ENCODE results near the gene DESI1. TPM values are rescaled to one million over a fixed set of nuclear protein-coding genes. Genes with fewer than 3 reads are reported as not detected.
"Not testable (repeated sequence)": the region's sequence is repeated elsewhere in the genome, so short reads cannot be mapped to it uniquely, and the experiment has no call there.

DESI1 gene
- polyA plus RNA-seq, 2 of the 4 experiments (the other 2 are of a cell fraction): 13.9 to 19.4 TPM

DNA sequence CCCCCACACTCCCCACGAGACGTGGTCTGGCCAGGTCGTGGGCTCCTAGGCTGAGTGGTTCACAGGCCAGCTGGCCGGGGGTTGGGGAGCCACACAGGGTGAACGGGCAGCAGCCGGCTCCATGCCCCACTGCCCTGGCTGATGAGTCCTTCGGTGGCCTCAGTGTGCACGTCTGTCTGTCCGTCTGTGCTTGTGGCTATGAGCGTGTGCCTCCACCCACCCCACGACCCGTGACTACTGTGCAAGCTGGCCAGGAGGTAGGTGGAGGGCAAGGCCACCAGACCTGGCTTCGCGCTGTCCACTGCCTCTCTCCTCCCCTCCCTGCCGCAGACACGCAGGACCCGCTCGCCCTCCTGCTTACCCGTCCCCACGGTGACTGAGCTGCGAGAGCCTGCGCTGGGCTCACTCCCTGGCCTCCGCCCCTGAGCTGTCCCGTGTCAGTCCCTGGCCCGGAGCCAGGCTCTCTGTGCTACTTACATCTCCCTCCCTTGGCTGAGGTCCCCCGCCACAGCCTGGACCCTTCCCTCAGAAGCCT lies 45.9 kb downstream of the DESI1 start:
- ChIA-PET CTCF (interaction anchor here (0.7 to 2.9 kb wide), 4 partner anchors 17 to 31 kb away, joined by 4 to 12 read pairs (median 8); no protein-coding TSS in a partner anchor), POLR2A (no interaction called here)
- FAIRE-seq: no peak
- TF ChIP-seq HOXA7 (CRISPR knock-in tag; IDR thresholded peaks at IDR 0.05) (no peak), POLR2A (IDR thresholded peaks at IDR 0.05; ENCODE audit: low read length) (no peak), PHF8 (IDR thresholded peaks at IDR 0.05; ENCODE audit: borderline replicate concordance, low read depth) (no peak), ESRRA (IDR thresholded peaks at IDR 0.05; ENCODE audit: borderline replicate concordance, low read length) (no peak), HEYL (CRISPR knock-in tag; IDR thresholded peaks at IDR 0.05) (no peak), EP300 (IDR thresholded peaks at IDR 0.05) (no peak), RAD21 (conservative IDR thresholded peaks at IDR 0.05 in 1 of 2, IDR thresholded peaks at IDR 0.05 in 1 of 2) (no peak), FOSL2 (IDR thresholded peaks at IDR 0.05) (no peak), FOSL2 (CRISPR knock-in tag; IDR thresholded peaks at IDR 0.05) (no peak), POLR2AphosphoS2 (conservative IDR thresholded peaks at IDR 0.05; ENCODE audit: low read length) (no peak), TFCP2L1 (CRISPR knock-in tag; IDR thresholded peaks at IDR 0.05) (no peak), RFX5 (IDR thresholded peaks at IDR 0.05) (no peak), JUNB (IDR thresholded peaks at IDR 0.05) (no peak)
- TF ChIP-seq, protein P1, sequence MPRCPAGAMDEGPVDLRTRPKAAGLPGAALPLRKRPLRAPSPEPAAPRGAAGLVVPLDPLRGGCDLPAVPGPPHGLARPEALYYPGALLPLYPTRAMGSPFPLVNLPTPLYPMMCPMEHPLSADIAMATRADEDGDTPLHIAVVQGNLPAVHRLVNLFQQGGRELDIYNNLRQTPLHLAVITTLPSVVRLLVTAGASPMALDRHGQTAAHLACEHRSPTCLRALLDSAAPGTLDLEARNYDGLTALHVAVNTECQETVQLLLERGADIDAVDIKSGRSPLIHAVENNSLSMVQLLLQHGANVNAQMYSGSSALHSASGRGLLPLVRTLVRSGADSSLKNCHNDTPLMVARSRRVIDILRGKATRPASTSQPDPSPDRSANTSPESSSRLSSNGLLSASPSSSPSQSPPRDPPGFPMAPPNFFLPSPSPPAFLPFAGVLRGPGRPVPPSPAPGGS (IDR thresholded peaks at IDR 0.05): no peak
- TF ChIP-seq, protein P2, sequence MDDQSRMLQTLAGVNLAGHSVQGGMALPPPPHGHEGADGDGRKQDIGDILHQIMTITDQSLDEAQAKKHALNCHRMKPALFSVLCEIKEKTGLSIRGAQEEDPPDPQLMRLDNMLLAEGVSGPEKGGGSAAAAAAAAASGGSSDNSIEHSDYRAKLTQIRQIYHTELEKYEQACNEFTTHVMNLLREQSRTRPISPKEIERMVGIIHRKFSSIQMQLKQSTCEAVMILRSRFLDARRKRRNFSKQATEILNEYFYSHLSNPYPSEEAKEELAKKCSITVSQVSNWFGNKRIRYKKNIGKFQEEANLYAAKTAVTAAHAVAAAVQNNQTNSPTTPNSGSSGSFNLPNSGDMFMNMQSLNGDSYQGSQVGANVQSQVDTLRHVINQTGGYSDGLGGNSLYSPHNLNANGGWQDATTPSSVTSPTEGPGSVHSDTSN (IDR thresholded peaks at IDR 0.05): no peak
- TF ChIP-seq, protein P3, sequence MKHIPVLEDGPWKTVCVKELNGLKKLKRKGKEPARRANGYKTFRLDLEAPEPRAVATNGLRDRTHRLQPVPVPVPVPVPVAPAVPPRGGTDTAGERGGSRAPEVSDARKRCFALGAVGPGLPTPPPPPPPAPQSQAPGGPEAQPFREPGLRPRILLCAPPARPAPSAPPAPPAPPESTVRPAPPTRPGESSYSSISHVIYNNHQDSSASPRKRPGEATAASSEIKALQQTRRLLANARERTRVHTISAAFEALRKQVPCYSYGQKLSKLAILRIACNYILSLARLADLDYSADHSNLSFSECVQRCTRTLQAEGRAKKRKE (CRISPR knock-in tag; IDR thresholded peaks at IDR 0.05; ENCODE audit: low read depth): no peak
- TF ChIP-seq, protein P4, sequence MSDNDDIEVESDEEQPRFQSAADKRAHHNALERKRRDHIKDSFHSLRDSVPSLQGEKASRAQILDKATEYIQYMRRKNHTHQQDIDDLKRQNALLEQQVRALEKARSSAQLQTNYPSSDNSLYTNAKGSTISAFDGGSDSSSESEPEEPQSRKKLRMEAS (IDR thresholded peaks at IDR 0.05): no peak
- TF ChIP-seq, protein P5, sequence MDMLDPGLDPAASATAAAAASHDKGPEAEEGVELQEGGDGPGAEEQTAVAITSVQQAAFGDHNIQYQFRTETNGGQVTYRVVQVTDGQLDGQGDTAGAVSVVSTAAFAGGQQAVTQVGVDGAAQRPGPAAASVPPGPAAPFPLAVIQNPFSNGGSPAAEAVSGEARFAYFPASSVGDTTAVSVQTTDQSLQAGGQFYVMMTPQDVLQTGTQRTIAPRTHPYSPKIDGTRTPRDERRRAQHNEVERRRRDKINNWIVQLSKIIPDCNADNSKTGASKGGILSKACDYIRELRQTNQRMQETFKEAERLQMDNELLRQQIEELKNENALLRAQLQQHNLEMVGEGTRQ (IDR thresholded peaks at IDR 0.05): no peak
- ATAC-seq: no peak
- 89% methylated on average over 24 of the region's 26 CpGs for WGBS (ENCODE audit: missing lambda C conversion rate)
- DNase-seq (ENCODE audit: low read depth in 1 of 2, low spot score in 1 of 2): no peak
- Histone ChIP-seq H3K4me3 (no peak overlapping the region), H3K4me1 (no peaks in the 10 kb centered on the region), H3K9me3 (no peaks in the 10 kb centered on the region), H3K4me2 (no peak overlapping the region), H3K27ac (no peak overlapping the region)

DNA sequence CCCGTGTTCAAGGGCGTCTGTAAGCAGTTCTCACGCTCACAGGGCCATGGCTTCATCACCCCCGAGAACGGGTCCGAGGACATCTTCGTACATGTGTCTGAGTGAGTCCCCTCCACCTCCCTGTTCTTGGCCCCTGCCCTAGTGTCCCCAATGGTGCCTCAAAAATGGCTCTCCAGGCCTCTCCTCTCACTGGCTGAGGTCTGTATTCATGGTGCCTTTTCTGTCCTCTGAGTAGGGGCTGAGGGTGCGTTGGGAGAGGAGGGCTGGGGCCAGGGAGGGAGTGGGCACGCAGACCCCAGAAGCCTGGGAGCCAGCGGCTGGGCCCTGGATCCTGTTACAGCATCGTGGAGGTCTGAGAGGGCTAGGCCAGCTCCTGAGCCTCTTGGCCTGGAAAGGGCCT lies 47.2 kb downstream of the DESI1 start:
- CTCF ChIA-PET: interaction anchor here (0.5 to 2.7 kb wide), 2 partner anchors 23 to 381 kb away, joined by 4 to 12 read pairs; no protein-coding TSS in a partner anchor
- no peak for FAIRE-seq
- no peak overlapping the region for H3K4me2 ChIP-seq

DNA sequence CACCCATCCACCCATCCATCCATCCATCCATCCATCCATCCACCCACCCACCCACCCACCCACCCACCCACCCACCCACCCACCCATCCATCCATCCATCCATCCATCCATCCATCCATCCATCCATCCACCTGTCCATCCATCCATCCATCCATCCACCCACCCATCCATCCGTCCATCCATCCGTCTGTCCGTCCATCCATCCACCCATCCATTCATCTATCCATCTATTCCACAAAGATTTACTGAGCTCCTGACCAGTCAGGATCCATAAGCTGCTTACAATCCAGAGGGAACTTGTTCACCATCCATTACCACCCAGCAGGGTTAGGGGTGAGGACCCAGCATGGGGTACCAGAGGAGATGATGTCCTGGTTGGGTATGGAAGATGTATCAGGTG lies 48.5 kb downstream of the DESI1 start:
- WGBS (ENCODE audit: missing lambda C conversion rate): 94% methylated on average over 3 of the region's 3 CpGs
- POLR2A ChIA-PET: interaction anchor here (0.6 kb wide), 1 partner anchor 49 kb away, joined by 3 read pairs; the partner anchor contains the start of genes DESI1 and XRCC6

More for the DNA sequence above, 47.2 kb downstream of the DESI1 start:
- ATAC-seq (no peak), DNase-seq (ENCODE audit: low read depth in 1 of 2, low spot score in 1 of 2) (no peak)
- POLR2A ChIA-PET: no interaction called here
- no peaks in the 10 kb centered on the region for H3K9me3 ChIP-seq
- H3K4me1 ChIP-seq: no peaks in the 10 kb centered on the region
- no peak for TF ChIP-seq MAFK (IDR thresholded peaks at IDR 0.05; ENCODE audit: partially characterized antibody)
- 97% methylated on average over 11 of the region's 11 CpGs for whole genome bisulfite sequencing (ENCODE audit: missing lambda C conversion rate)
- no peak overlapping the region for H3K27ac ChIP-seq
- H3K4me3 ChIP-seq: no peak overlapping the region

More for the DNA sequence above, 48.5 kb downstream of the DESI1 start:
- H3K27ac ChIP-seq; H3K4me1 ChIP-seq; H3K4me2 ChIP-seq; H3K4me3 ChIP-seq; ATAC-seq; FAIRE-seq; DNase-seq (ENCODE audit: low read depth in 1 of 2, low spot score in 1 of 2); H3K9me3 ChIP-seq: not testable (repeated sequence)
- CTCF ChIA-PET: interaction anchor here (1.0 kb wide), 1 partner anchor 25 kb away, joined by 6 read pairs; no protein-coding TSS in a partner anchor

Data from A549 (cell line).